ENCODE data around the gene CD200R1L.

GRCh38 chr3:112860898-112861297 is 14.2 kb upstream of the CD200R1L start:
- TF ChIP-seq EZH2phosphoT487 (IDR thresholded peaks at IDR 0.05; ENCODE audit: insufficient read depth, low read depth) (no peak), EZH2 (IDR thresholded peaks at IDR 0.05; ENCODE audit: insufficient read depth, poor library complexity, severe bottlenecking) (no peak)

Measured in GM23248 (cell line).